VCaP (cell line): ENCODE data around the gene SIGLEC7.

ENCODE experiments used
- H3K27ac ChIP-seq: fragments of 450-650 bp; 2 replicates; pipeline ENCODE4 v1.5.1; 2017
- CTCF ChIP-seq: fragments of 450-650 bp; conservative IDR thresholded peaks from 2 replicates; pipeline ENCODE4 v1.5.1; 2017; ENCODE audit warnings: mild to moderate bottlenecking, moderate library complexity

Gene SIGLEC7

GRCh38 chr19:51150627-51151026, 8.5 kb downstream of the SIGLEC7 start:
- TF ChIP-seq CTCF, result no peak
- no peak overlapping the region; the same call in 1 of the 2 replicates for H3K27ac ChIP-seq

- no peak for TF ChIP-seq CTCF
- no peak overlapping the region for H3K27ac ChIP-seq
Measured at GRCh38 chr19:51156710-51157109, 14.6 kb downstream of the SIGLEC7 start.

- no peak overlapping the region for H3K27ac ChIP-seq
- no peak for TF ChIP-seq CTCF
Measured at GRCh38 chr19:51157265-51157664, 15.2 kb downstream of the SIGLEC7 start.

GRCh38 chr19:51158474-51159129, 16.5 kb downstream of the SIGLEC7 start:
- no peak overlapping the region for H3K27ac ChIP-seq
- peak; percentile 88 for TF ChIP-seq CTCF

- H3K27ac ChIP-seq, result no peak overlapping the region
- no peak for TF ChIP-seq CTCF
Measured at GRCh38 chr19:51159656-51160055, 17.6 kb downstream of the SIGLEC7 start.

GRCh38 chr19:51161266-51161665, 19.2 kb downstream of the SIGLEC7 start:
- no peak overlapping the region for H3K27ac ChIP-seq
- no peak for TF ChIP-seq CTCF

GRCh38 chr19:51161867-51162496, 19.9 kb downstream of the SIGLEC7 start:
- TF ChIP-seq CTCF, result no peak
- no peak overlapping the region for H3K27ac ChIP-seq
